Right lobe of liver (tissue), 4 donors: ENCODE measurements around the gene FAM168A.

Experiments used
- POLR2A ChIP-seq: fragments of 450-650 bp; IDR thresholded peaks from one replicate; pipeline ENCODE4 v1.6.1; 2017; ENCODE audit warnings: antibody characterized with exemption, mild to moderate bottlenecking
- TF ChIP-seq, protein P1 (sequence below), 4 donors: fragments of 200-600 bp in 3 of 4; fragments of 450-650 bp in 1 of 4; IDR thresholded peaks; one replicate each; pipeline versions ENCODE4 v1.5.1 to v1.8.0; 2016 to 2022; ENCODE audit warnings: antibody characterized with exemption in 4 of 4, mild to moderate bottlenecking in 2 of 4
- donor health status: DM: no; HTN: no; CAD: no.
- donor health status: DM: no; HTN: no; CAD: no.
- donor health status: DM: no; HTN: yes; CAD: no.

GRCh38 chr11:73506038-73506437 lies 91.9 kb downstream of the FAM168A start:
- TF ChIP-seq, protein P1, sequence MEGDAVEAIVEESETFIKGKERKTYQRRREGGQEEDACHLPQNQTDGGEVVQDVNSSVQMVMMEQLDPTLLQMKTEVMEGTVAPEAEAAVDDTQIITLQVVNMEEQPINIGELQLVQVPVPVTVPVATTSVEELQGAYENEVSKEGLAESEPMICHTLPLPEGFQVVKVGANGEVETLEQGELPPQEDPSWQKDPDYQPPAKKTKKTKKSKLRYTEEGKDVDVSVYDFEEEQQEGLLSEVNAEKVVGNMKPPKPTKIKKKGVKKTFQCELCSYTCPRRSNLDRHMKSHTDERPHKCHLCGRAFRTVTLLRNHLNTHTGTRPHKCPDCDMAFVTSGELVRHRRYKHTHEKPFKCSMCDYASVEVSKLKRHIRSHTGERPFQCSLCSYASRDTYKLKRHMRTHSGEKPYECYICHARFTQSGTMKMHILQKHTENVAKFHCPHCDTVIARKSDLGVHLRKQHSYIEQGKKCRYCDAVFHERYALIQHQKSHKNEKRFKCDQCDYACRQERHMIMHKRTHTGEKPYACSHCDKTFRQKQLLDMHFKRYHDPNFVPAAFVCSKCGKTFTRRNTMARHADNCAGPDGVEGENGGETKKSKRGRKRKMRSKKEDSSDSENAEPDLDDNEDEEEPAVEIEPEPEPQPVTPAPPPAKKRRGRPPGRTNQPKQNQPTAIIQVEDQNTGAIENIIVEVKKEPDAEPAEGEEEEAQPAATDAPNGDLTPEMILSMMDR (IDR thresholded peaks at IDR 0.05) = no peak
- no peak for TF ChIP-seq POLR2A
